A673 (cell line): ENCODE measurements around the gene PPM1F.

Experiments used
- CTCF ChIP-seq: fragments of 300-800, 200-600 bp; sonication (generic); conservative IDR thresholded peaks from 2 replicates; pipeline ENCODE4 v1.5.1; 2017; ENCODE audit warnings: low read depth, mild to moderate bottlenecking, antibody characterized with exemption, low read length, moderate library complexity, mixed read lengths
- EZH2 ChIP-seq: fragments of 200-600 bp; sonication (generic); IDR thresholded peaks from 2 replicates; pipeline ENCODE4 v1.6.1; 2017; ENCODE audit warnings: borderline replicate concordance, low read depth, mild to moderate bottlenecking, mixed read lengths, antibody characterized with exemption, low read length; ENCODE audit not compliant: poor library complexity, severe bottlenecking

- no peak for TF ChIP-seq EZH2
- TF ChIP-seq CTCF, result no peak
Observed at GRCh38 chr22:21942407-21943343, 10.0 kb downstream of the PPM1F start.
